GM12891 (cell line): ENCODE data around the gene PRR19.

ENCODE experiments used
- POLR2A ChIP-seq: IDR thresholded peaks from 2 replicates; pipeline ENCODE4 v1.6.1; 2011; ENCODE audit warnings: low read depth, low read length, control low read depth
- POLR2AphosphoS5 ChIP-seq: IDR thresholded peaks from 2 replicates; pipeline ENCODE4 v1.6.1; 2011; ENCODE audit warnings: low read depth, low read length, control low read depth
- SPI1 ChIP-seq: IDR thresholded peaks from 2 replicates; pipeline ENCODE4 v1.6.1; 2011; ENCODE audit warnings: low read depth, low read length, control low read depth
- TAF1 ChIP-seq: IDR thresholded peaks from 2 replicates; pipeline ENCODE4 v1.6.1; 2011; ENCODE audit warnings: low read depth, low read length, control low read depth

DNA sequence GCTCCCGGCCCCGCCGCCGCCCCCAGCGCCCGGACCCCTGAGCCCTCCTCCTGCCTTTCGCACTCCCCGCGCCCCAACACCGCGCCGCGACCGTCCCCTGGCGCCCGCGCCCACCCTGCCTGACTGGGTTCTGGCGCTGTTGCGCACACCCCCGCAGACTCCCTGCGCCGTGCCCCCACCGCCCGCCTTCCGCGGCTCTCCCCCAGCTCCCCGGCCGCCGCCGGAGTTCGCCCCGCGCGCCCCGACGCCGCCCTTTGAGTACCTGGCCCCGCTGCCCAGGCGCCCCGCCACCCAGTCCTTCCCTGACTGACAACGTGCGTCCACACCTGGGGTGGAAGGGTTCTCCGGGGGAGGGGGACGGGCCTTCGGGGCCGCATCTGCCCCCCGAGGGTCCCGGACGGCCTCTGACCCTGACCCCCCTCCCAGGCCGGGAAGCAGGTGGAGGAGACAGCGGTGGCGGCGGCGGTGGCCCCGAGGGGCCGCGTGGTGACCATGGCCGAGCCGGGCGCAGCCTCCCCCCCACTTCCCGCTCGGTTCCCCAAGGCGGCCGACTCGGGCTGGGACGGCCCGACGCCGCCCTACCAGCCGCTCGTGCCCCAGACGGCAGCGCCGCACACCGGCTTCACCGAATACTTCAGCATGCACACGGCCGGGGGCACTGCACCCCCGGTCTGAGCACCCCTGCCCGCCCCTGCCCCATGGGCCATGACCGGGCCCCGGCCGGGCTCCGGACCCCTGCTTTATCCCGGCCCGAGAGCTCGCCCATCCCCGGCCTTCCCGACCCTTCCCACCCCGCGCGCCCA is 22.1 kb downstream of the PRR19 start:
- TF ChIP-seq TAF1 = no peak
- no peak for TF ChIP-seq POLR2A
- no peak for TF ChIP-seq POLR2AphosphoS5
- no peak for TF ChIP-seq SPI1
